GM12864 (cell line): Measurements from ENCODE around the gene C18orf63.
A peak's percentile ranks its signal among the peaks of the same experiment; 100 is the strongest.

Source experiments
- DNase-seq: peaks from one replicate; pipeline ENCODE4 v3.0.0-alpha.2; 2011; ENCODE audit warnings: low read depth
- H3K4me3 ChIP-seq: 2 replicates; pipeline ENCODE4 v1.5.1; 2011; ENCODE audit warnings: mild to moderate bottlenecking, low read depth, low read length, control low read depth
- TF ChIP-seq, protein P1 (sequence below): IDR thresholded peaks from 2 replicates; pipeline ENCODE4 v1.5.1; 2011; ENCODE audit warnings: low read depth, mild to moderate bottlenecking, moderate library complexity, low read length, control low read depth, inconsistent platforms; ENCODE audit errors: missing control alignments

The C18orf63 gene

DNA sequence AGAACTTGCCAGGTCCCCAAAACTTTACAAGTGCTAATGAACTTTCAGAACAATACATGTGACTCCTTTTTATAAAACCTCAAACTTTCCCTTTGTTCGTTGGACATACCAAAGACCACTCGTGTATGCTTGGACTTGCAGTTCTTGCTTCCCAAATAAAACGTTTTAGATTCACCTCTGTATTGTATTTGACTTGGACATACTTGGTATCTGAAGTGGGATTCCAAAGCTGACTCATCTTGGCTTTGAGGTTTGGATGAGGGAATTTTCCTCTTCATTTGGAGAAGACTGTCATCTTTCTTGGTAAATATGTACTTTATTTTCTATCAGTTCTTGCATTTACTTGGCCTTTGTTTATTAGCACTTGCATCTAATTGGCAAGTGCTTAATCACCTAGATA, 15.9 kb upstream of the C18orf63 start:
- DNase-seq = no peak
- H3K4me3 ChIP-seq = no peak overlapping the region
- TF ChIP-seq, protein P1, sequence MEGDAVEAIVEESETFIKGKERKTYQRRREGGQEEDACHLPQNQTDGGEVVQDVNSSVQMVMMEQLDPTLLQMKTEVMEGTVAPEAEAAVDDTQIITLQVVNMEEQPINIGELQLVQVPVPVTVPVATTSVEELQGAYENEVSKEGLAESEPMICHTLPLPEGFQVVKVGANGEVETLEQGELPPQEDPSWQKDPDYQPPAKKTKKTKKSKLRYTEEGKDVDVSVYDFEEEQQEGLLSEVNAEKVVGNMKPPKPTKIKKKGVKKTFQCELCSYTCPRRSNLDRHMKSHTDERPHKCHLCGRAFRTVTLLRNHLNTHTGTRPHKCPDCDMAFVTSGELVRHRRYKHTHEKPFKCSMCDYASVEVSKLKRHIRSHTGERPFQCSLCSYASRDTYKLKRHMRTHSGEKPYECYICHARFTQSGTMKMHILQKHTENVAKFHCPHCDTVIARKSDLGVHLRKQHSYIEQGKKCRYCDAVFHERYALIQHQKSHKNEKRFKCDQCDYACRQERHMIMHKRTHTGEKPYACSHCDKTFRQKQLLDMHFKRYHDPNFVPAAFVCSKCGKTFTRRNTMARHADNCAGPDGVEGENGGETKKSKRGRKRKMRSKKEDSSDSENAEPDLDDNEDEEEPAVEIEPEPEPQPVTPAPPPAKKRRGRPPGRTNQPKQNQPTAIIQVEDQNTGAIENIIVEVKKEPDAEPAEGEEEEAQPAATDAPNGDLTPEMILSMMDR = no peak

DNA sequence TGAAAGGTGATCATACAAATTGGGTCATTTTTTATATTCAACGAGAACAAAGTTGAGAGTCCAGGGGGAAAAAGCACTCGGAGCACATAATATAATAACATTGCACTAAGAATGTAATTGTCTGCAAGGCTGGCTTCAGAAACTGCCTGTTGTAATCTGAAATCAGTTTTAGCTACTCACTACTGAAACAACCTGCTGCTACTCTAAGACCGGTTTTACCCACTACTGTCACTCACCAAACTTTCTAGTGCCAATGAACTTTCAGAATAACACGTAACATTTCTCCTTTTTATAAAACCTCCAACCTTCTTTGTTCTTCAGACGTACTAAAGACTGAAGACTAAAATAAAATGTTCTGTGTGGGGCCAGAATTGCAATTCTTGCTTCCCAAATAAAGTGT, 12.3 kb upstream of the C18orf63 start:
- no peak for DNase-seq
- no peak overlapping the region for H3K4me3 ChIP-seq
- TF ChIP-seq, protein P1 = no peak

DNA sequence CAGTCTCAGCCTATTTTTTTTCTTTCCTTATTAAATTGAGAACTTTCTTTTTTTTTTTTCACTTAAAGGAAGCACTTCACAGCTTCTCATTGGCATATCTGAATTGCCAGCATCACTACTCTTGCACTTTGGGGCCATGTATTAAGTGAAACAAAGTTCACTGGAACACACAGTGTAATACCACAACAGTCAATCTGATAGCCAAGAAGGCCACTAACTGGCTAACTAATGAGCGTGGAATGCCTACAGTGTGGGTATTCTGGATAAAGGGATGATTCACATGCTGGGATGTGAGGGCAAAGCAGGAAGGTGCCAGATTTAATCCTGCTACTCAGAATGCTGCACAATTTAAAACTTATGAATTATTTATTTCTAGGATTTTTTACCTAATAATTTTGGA, 11.7 kb upstream of the C18orf63 start:
- no peak overlapping the region for H3K4me3 ChIP-seq
- no peak for DNase-seq
- TF ChIP-seq, protein P1 = no peak

DNA sequence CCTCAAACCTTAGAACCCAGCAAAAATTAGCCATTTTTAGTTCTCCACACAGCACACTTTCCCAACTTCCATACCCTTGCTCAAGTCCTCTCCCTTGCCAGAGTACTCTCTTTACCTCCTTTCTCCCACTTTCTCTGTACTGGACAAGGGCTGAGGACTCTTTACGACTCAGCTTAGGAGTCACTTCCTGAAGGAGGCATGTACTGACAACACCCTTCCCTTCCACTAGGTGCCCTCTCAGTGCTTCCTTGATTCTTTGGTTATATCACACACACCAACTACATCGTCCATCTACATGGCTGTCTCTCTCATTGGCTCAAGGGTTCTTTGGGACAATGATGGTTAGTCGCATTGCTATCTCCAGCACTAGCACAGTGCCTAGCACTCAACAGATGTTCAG, 5.2 kb upstream of the C18orf63 start:
- no peak for DNase-seq
- TF ChIP-seq, protein P1 = peak; percentile 54

DNA sequence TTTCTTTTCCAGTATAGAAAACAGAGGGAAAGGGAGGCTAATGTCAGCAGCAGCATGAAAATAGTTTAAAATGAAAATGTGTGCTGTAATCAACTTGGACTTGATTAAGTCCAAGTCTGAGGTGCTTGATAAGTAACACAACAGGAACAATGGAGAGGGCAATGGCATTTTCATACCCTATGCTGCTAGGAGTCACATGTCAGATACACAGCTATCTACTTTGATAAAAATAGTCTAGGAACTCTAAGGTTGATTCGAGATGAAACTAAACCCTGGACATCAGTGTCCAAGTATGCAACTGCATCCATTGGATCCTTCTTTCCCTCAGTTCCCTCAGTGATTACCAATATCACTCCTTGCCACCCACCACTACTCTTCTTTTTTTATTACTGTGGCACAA, 4.6 kb upstream of the C18orf63 start:
- H3K4me3 ChIP-seq = no peak overlapping the region
- TF ChIP-seq, protein P1 = no peak
- DNase-seq = no peak

More for the DNA sequence above, 5.2 kb upstream of the C18orf63 start:
- no peak overlapping the region for H3K4me3 ChIP-seq

DNA sequence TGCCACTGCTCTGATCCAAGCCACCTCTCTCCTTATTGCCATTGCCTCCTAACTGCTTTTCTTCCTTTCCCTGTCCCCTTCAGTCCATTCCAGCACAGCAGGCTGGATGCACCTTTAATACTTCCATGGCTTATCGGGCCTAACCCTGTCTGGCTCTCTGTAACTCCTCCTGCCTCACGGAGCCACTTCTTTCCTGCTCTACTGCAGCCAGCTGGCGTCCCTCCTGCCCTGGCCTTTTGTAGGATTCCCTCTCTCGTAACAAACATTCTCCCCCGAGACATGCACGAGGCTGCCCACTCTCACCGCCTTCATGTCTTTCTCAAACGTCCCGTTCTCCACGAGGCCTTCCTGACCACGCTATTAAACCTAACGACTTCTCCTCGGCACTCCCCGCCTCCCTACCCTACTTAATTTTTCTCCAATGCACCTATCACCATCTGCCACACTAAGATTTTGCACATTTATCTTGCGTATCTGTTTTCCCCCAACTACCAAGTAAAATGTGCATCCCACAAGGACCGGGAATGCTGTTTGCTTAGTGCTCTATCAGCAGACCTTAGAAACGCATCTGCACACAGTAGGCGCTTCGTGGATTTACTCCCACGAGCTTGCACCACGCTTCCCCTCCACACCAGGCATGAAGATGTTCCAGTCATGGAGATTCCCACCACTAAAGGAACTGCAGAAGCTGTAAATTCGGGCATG, 728 bp upstream of the C18orf63 start:
- TF ChIP-seq, protein P1 = no peak
- no peak for DNase-seq
- H3K4me3 ChIP-seq = no peak overlapping the region
